C4-2B (cell line): ENCODE data around the gene YIPF2.
A peak's percentile ranks its signal among the peaks of the same experiment; 100 is the strongest.

ENCODE experiments used
- H3K27ac ChIP-seq: fragments of 450-650 bp; 2 replicates; pipeline ENCODE4 v1.5.1; 2017
- ZFX ChIP-seq: fragments of 450-650 bp; IDR thresholded peaks from 2 replicates; pipeline ENCODE4 v1.6.1; 2017
- TF ChIP-seq, protein P1 (sequence below): fragments of 450-650 bp; conservative IDR thresholded peaks from 2 replicates; pipeline ENCODE4 v1.5.1; 2017; ENCODE audit warnings: mild to moderate bottlenecking

YIPF2 gene

GRCh38 chr19:10896851-10897526 is 31.4 kb downstream of the YIPF2 start:
- peak overlapping the region; percentile 69 for H3K27ac ChIP-seq
- no peak for TF ChIP-seq ZFX
- TF ChIP-seq, protein P1, sequence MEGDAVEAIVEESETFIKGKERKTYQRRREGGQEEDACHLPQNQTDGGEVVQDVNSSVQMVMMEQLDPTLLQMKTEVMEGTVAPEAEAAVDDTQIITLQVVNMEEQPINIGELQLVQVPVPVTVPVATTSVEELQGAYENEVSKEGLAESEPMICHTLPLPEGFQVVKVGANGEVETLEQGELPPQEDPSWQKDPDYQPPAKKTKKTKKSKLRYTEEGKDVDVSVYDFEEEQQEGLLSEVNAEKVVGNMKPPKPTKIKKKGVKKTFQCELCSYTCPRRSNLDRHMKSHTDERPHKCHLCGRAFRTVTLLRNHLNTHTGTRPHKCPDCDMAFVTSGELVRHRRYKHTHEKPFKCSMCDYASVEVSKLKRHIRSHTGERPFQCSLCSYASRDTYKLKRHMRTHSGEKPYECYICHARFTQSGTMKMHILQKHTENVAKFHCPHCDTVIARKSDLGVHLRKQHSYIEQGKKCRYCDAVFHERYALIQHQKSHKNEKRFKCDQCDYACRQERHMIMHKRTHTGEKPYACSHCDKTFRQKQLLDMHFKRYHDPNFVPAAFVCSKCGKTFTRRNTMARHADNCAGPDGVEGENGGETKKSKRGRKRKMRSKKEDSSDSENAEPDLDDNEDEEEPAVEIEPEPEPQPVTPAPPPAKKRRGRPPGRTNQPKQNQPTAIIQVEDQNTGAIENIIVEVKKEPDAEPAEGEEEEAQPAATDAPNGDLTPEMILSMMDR, result no peak

GRCh38 chr19:10895920-10896319 is 32.5 kb downstream of the YIPF2 start:
- TF ChIP-seq ZFX, result no peak
- TF ChIP-seq, protein P1, result no peak
- H3K27ac ChIP-seq, result peak overlapping the region; percentile 69; the same call in 1 of the 2 replicates

- no peak for TF ChIP-seq ZFX
- TF ChIP-seq, protein P1, result no peak
Observed at GRCh38 chr19:10895363-10895762, 33.1 kb downstream of the YIPF2 start.

GRCh38 chr19:10894911-10895213 is 33.6 kb downstream of the YIPF2 start:
- TF ChIP-seq, protein P1, result no peak
- TF ChIP-seq ZFX, result no peak
- no peak overlapping the region for H3K27ac ChIP-seq

More at GRCh38 chr19:10895363-10895762, 33.1 kb downstream of the YIPF2 start:
- H3K27ac ChIP-seq, result no peak overlapping the region

GRCh38 chr19:10892256-10892655 is 36.2 kb downstream of the YIPF2 start:
- H3K27ac ChIP-seq, result no peak overlapping the region
- TF ChIP-seq ZFX, result no peak
- TF ChIP-seq, protein P1, result no peak

DNA sequence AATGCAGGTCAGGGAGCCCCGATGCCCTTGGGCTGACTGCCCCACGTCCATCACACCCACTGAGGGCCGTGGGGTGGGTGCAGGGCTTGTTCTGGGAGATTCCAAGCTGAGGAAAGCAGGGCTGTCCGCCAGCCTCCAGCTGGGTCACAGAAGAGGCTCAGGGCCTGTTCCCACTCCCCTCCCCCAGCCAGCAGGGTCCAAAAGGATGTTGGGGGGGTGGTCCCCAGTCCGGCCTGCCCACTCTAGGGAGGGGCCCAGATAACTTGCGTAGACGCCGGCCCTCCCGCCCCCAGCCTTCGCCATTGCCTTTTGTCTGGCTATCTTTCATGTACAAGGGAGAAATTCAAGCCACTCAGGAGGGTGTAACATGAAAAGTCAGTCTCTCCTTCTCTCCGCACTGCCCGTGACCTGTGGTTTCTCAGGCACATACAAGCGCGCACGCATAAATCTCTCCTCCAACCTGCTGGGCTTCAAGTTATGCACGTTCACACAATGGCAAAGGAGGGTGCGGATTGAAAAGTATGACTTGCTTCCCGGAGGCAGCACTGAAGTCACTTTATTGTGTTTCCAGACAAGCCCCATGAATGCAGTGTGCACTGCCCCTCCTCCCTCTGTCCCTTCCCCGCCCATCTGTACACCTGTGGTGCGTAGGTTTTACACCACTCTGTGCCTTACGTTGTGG is 36.9 kb downstream of the YIPF2 start:
- no peak overlapping the region for H3K27ac ChIP-seq
- TF ChIP-seq, protein P1, result no peak
- no peak for TF ChIP-seq ZFX

- no peak overlapping the region for H3K27ac ChIP-seq
- TF ChIP-seq ZFX, result no peak
- TF ChIP-seq, protein P1, result no peak
Observed at GRCh38 chr19:10889880-10890279, 38.6 kb downstream of the YIPF2 start.
